HL-60 (cell line): ENCODE results near the gene ZSWIM6.

ENCODE experiments used
- CTCF ChIP-seq: IDR thresholded peaks from one replicate; pipeline ENCODE4 v1.5.1; 2011; ENCODE audit warnings: low read length, control low read depth, inconsistent platforms; ENCODE audit not compliant: insufficient read depth
- POLR2AphosphoS5 ChIP-seq: IDR thresholded peaks from 2 replicates; pipeline ENCODE4 v1.6.1; 2012; ENCODE audit warnings: low read depth

- TF ChIP-seq CTCF: no peak
- TF ChIP-seq POLR2AphosphoS5: no peak
These were observed 16.4 kb downstream of the ZSWIM6 start for GRCh38 chr5:61348447-61348846.
